Epidermal melanocyte (primary cell): ENCODE data around the gene ATG9A.

Experiments
- DNase-seq: peaks from one replicate; pipeline ENCODE4 v3.0.0; 2011; ENCODE audit warnings: low spot score; ENCODE audit not compliant: insufficient read length

The ATG9A gene

GRCh38 chr2:219252900-219253752 is 23.7 kb upstream of the ATG9A start, which contains the start of gene TUBA4B:
Gene TUBA4B (plus strand): TSS chr2:219253243. CDS start chr2:219253408, 165 bp downstream.
- no peak for DNase-seq

GRCh38 chr2:219252570-219252899 is 23.1 kb upstream of the ATG9A start:
- DNase-seq = no peak

GRCh38 chr2:219252084-219252483 is 22.6 kb upstream of the ATG9A start:
- DNase-seq = no peak

- no peak for DNase-seq
These were observed 22.2 kb upstream of the ATG9A start for GRCh38 chr2:219251656-219252055.

GRCh38 chr2:219250049-219250781 is 20.8 kb upstream of the ATG9A start:
- DNase-seq = no peak

- no peak for DNase-seq
These were observed 20.0 kb upstream of the ATG9A start for GRCh38 chr2:219249203-219249980.

GRCh38 chr2:219248845-219249202 is 19.4 kb upstream of the ATG9A start:
- no peak for DNase-seq

- DNase-seq = no peak
These were observed 18.5 kb upstream of the ATG9A start for GRCh38 chr2:219247678-219248642.

GRCh38 chr2:219246559-219246958 is 17.1 kb upstream of the ATG9A start:
- no peak for DNase-seq

GRCh38 chr2:219245899-219246230 is 16.4 kb upstream of the ATG9A start:
- no peak for DNase-seq

GRCh38 chr2:219245148-219245898 is 15.9 kb upstream of the ATG9A start, which contains the start of the genes GLB1L and STK16:
Gene GLB1L (minus strand): TSS chr2:219245444. CDS start chr2:219243573, 1,871 bp downstream.
Gene STK16 (plus strand): TSS chr2:219245479. CDS start chr2:219246000, 521 bp downstream.
- peak; percentile 99 for DNase-seq

- no peak for DNase-seq
These were observed 15.3 kb upstream of the ATG9A start for GRCh38 chr2:219244789-219245147.

GRCh38 chr2:219243291-219243761 is 13.9 kb upstream of the ATG9A start:
- no peak for DNase-seq

GRCh38 chr2:219234331-219234730 is 4.9 kb upstream of the ATG9A start:
- no peak for DNase-seq

- no peak for DNase-seq
These were observed 664 bp upstream of the ATG9A start for GRCh38 chr2:219230059-219230540.

- DNase-seq = no peak
These were observed 528 bp downstream of the ATG9A start for GRCh38 chr2:219228911-219229304.

GRCh38 chr2:219228041-219228910 is 1.2 kb downstream of the ATG9A start:
- no peak for DNase-seq

- no peak for DNase-seq
These were observed 4.1 kb downstream of the ATG9A start for GRCh38 chr2:219225350-219225749.
